NCI-H446 treated with DMSO at 0.1 percent for 48 hours (cell line): Measurements from ENCODE around the gene EDARADD.

Source experiments
- DNase-seq: peaks from one replicate; lab custom pipeline; 2025; lab: John Stamatoyannopoulos, UW

Gene EDARADD

GRCh38 chr1:236392182-236392581 lies 1.9 kb upstream of the EDARADD start:
- no peak for DNase-seq

DNA sequence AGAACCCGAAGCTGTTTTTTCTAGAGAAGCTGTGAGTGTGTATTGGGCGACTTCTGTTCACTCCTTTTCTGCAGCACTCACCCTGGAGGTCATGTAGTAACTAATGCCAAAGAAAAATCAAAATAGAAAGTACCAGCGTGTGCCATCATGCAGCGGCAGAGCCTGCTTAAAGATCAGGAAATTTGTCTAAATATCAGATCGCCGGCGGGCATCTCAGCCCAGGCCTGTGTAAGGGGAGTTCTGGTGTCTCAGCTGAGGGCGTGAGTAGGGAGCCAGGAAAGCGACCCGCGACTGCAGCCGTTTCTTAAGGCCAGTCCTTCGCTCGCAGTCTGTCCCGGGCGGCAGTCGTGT lies 768 bp downstream of the EDARADD start:
- DNase-seq = no peak

- DNase-seq = no peak
Observed at GRCh38 chr1:236395230-236395946, 1.3 kb downstream of the EDARADD start.

DNA sequence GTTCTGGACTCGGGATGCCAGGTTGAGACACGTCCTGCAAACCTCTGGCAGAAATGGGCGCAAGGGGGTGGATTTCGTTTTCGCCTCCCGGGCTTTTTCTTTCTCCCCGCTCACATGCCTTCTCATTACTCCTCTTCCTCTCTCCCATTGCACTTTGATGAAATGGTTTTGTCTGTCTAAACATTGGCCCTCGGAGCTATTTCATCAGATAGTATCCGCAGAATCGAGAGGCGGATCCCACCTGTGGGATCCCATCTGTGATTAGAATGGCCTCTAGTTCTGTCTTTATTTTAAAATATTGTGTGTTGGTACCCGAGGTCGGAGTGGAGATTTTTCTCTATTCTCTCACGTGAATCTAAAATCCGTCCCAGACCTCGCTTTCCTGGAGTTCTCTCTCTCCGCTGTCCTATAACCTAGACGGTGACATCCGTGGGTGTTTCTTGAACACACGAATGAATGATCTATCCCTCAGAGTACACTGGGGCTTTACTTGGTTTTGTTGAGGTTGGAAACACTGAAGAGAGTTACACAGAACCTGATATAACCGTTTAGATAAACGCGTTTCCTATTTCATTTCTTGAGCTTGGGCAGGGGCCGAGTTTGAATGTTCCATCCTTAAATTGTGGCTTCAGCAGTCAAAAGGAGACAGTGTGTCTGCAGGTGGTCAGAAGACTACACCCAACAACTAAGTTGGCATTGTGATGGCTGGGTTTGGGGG lies 2.0 kb downstream of the EDARADD start:
- no peak for DNase-seq

- no peak for DNase-seq
Observed at GRCh38 chr1:236396665-236397043, 2.6 kb downstream of the EDARADD start.

- DNase-seq = no peak
Observed at GRCh38 chr1:236397173-236397759, 3.2 kb downstream of the EDARADD start.

DNA sequence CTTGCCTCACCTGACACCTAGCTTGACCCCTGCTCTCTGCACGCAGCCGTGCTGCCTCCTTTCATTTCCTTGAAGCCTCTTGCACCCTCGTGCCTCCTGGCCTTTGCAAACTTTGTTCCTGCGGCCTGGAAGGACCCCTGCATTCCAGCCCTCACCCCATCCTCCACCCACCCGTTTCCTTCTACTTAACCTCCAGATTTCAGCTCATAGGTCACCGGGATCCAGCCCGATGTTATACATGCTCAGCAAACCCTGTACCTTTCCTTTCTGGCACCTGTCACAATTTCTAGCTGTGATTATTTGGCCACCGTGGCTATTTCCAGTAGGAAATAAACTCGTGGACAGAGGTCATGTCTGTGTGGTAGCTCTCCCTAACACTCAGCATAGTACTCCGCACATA lies 4.5 kb downstream of the EDARADD start:
- no peak for DNase-seq

- DNase-seq = no peak
Observed at GRCh38 chr1:236400061-236400603, 6.0 kb downstream of the EDARADD start.

GRCh38 chr1:236401698-236402097 lies 7.6 kb downstream of the EDARADD start:
- DNase-seq = no peak

DNA sequence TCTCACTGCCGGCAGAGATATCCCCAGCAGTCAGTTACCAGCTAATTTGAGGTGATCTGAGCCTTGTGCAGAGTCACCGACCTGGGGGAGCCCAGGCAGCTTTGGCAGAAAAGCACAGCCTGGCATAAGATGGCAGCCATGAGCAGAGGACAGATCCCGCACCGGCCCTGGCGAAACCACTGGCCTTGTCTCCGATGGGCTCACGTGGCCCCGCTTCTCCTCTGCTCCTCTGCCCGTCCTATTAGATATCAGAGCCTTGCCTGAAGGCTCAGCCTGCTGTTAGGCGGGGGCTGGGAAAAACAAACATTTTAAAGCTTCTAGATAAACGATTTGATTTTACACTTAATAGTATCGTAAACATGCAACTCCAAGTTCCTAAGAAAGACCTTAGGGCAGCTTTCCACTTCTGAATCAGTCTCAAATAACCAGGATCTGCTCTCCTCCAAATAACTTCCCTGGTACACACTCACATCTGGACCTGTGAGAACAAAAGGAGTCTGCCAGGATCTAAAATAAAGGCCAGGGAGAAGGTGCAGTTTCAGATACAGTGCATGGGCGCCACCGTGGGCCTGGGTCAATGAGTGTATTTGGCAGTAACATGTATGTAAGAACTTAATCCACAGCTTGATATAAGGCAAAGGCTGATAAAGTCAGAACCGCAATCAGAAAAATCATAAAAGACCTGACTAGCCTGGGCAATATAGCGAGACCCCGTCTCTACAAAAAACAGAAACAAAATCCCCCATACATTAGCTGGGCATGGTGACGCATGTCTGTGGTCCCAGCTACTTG lies 10.0 kb downstream of the EDARADD start:
- no peak for DNase-seq

- DNase-seq = no peak
Observed at GRCh38 chr1:236407059-236407458, 13.0 kb downstream of the EDARADD start.

DNA sequence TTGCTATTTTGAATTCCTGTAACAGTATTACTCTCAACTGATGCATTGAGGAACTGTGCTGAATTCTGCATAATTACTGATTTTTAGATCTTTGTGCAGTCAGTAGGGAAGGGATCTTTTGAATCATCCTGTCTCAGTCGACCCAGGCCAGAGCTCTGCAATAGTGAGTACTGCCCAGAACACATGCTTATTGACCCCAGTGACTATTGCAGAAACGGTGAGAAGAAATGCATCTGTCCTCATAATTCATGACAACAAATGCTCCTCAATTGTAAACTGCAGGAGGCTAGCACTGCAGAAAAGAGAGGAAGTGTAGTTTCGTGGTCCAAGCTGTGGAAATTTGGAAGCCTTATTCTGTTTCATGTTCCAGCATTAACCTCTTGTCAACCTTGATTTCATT lies 19.6 kb downstream of the EDARADD start:
- DNase-seq = no peak

GRCh38 chr1:236416165-236416564 lies 22.1 kb downstream of the EDARADD start:
- DNase-seq = no peak

GRCh38 chr1:236417336-236417735 lies 23.2 kb downstream of the EDARADD start:
- no peak for DNase-seq

- no peak for DNase-seq
Observed at GRCh38 chr1:236419502-236419901, 25.4 kb downstream of the EDARADD start.

DNA sequence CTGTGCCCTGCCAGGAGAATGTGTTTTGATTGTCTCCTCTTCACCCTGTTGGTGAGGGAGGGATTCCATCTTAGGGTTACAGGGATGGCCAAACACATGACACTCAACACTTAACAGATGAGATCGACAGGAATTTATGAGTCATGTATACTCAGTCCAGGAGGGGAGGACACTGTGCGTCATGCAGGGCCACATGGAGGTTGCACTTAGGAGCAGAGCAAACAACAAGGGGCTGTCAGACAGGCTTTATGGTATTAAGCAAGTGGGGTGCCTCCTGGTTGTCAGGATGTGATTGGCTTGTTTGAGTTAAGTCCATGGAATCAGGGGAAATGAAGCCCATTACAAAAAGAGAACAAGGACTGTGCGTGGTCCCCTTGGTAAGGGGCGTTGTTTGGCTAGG lies 26.9 kb downstream of the EDARADD start:
- DNase-seq = no peak

- DNase-seq = no peak
Observed at GRCh38 chr1:236421850-236422516, 27.9 kb downstream of the EDARADD start.

DNA sequence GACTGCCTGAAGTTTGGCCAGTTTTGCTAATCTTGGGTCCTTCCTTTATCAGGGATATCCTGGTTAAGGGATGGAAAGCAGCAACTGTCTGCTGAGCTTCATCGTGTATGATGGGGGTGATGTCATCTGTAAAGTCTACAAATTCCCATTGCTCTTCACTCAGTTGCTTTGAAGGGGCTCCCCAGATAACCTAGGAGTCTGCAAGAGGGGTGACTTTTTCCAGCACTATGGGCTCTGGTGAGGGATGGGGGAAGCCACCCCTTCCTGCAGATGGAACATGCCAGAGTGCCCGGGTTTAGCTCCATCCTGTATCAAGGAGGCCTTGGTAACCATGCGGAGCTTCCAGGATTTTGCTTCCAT lies 28.4 kb downstream of the EDARADD start:
- no peak for DNase-seq

GRCh38 chr1:236425031-236425663 lies 31.1 kb downstream of the EDARADD start:
- no peak for DNase-seq

DNA sequence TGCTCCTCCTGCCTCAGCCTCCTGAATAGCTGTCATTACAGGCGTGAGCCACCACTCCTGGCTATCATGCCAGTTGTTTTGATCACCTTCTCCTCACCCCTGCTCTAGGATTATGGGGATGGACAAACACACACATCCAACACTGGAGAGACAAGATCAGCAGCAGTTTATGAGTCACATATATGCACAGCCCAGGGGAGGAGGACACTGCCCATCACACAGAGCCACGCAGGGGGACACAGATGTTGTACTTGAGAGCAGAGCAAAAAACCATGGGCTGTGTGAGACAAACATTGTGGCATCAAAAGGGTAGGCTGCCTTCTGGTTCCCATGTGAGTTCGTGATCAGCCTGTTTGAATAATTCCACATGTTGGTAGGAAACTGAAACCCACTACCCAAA lies 32.1 kb downstream of the EDARADD start:
- DNase-seq = no peak

GRCh38 chr1:236429715-236430274 lies 35.7 kb downstream of the EDARADD start:
- DNase-seq = no peak
